Measurements from ENCODE around the gene FAM81A.

GRCh38 chr15:59437817-59438624, at the start of gene FAM81A:
- TF ChIP-seq POLR2AphosphoS5 (IDR thresholded peaks at IDR 0.05; ENCODE audit: low read depth, low read length), result no peak
- TF ChIP-seq POLR2A (IDR thresholded peaks at IDR 0.05; ENCODE audit: low read depth, low read length), result no peak
- no peak for TF ChIP-seq TAF1 (IDR thresholded peaks at IDR 0.05; ENCODE audit: low read depth, low read length)
- no peak for TF ChIP-seq POU2F2 (IDR thresholded peaks at IDR 0.05; ENCODE audit: low read depth, low read length)
- no peak for TF ChIP-seq PAX5 (IDR thresholded peaks at IDR 0.05; ENCODE audit: insufficient read depth, low read length, severe bottlenecking)

All from GM12891 (cell line).